ENCODE results near the gene UNC13B. TPM values are rescaled to one million over a fixed set of nuclear protein-coding genes. Genes with fewer than 3 reads are reported as not detected.

Gene UNC13B
- total and polyA plus RNA-seq, 9 of the 15 experiments (the other 6 are each of a cell fraction or from before 2014, with no cell fraction given), result 2.4 to 11.5 (median 8.6) TPM

DNA sequence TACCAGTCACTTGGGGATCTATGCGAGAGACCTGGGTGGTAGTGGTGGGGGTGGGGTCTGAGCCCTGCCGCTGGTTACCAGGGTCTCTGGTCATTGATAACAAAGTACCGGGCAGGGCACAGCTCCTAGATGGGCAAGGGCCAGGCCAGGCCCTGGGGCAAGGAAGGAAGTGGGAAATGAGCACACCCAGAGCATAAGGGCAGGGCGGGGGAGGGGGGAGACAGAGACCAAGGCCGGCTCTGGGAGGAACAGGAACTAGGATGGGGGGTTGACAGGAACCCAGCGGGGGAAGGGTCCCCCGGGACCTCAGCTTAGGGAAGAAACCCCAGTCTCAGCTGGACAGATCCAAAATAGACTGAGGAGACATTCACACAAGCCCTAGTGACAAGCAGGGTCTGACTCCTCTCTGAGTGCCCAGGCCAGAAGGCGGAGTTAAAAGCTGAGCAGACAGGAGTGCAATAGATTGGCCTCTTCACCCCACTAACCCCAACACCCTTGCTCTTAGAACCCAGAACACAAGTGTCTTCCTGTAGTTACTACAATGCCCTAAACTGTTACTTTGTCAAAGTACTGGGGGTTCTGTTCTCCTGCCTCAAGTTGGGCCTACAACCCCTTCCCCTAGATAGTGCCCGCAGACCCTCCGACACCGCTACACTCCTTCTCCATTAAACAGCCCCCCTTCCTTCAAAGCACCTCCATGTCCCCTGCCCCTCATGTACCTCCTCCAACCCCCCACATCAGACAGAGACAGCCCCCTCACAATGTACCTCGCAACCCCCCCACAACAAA is 46.8 kb upstream of the UNC13B start:
- peak in 2 of 4 experiments; percentile 14 to 59 for DNase-seq (ENCODE audit: extremely low read depth in 1 of 4, low spot score in 3 of 4)
- in situ Hi-C loops (cut with MboI), result loop anchor here (5.0 kb wide), 2 partner anchors 142 to 357 kb away; no protein-coding TSS in a partner anchor
- Histone ChIP-seq H3K4me3 (peak overlapping the region; percentile 58), H3K4me1 (replicated peaks in 1 of 2; ENCODE audit: control insufficient read depth in 2 of 2, insufficient read depth in 2 of 2, low read length in 2 of 2) (peaks cover 31 to 40% of the 10 kb centered on the region in 2 experiments), H4K20me1 (replicated peaks; ENCODE audit: control insufficient read depth, insufficient read depth, low read length) (peaks cover 4% of the 10 kb centered on the region), H3K4me2 (ENCODE audit: insufficient read depth, low read length) (peak overlapping the region; percentile 99), H3K36me3 (ENCODE audit: control insufficient read depth, insufficient read depth, low read length) (no peaks in the 10 kb centered on the region), H2AFZ (ENCODE audit: low read depth, low read length) (peak overlapping the region; percentile 73), H3K27ac (ENCODE audit: extremely low read depth, low read depth, low read length) (peak overlapping the region; percentile 65), H3K9ac (ENCODE audit: insufficient read depth in 1 of 2, low read depth in 2 of 2, low read length in 2 of 2) (peak overlapping the region; percentile 52 to 88), H3K9me1 (ENCODE audit: control insufficient read depth, insufficient read depth, low read length) (no peaks in the 10 kb centered on the region), H3K27me3 (ENCODE audit: control insufficient read depth in 2 of 2, insufficient read depth in 2 of 2, low read length in 2 of 2) (no peaks in the 10 kb centered on the region), H3K79me2 (ENCODE audit: control insufficient read depth, insufficient read depth, low read length) (peaks cover 40% of the 10 kb centered on the region), H3K9me3 (replicated peaks; ENCODE audit: control insufficient read depth, insufficient read depth, low read depth, low read length) (no peaks in the 10 kb centered on the region)
- ATAC-seq, result no peak
- POLR2A ChIA-PET, result interaction anchor here (0.8 to 1.3 kb wide), 3 partner anchors 12 to 544 kb away, joined by 3 to 5 read pairs (median 3); partner anchors contain the start of gene STOML2
- intact Hi-C loops (cut with micrococcal nuclease), result loop anchor here (2.0 to 5.0 kb wide), 3 partner anchors 18 to 47 kb away; partner anchors contain the start of genes PIGO, UNC13B and VCP
- peak; percentile 71 for FAIRE-seq
- 6% methylated on average over 5 of the region's 12 CpGs for WGBS (ENCODE audit: insufficient coverage, low coverage, missing lambda C conversion rate)
- BruUV-seq (replicated peaks), result TSS peak; percentile 69
- CTCF ChIA-PET (ENCODE audit: low intra/inter-chr PET ratio), result no interaction called here
- no peak for TF ChIP-seq RAD21 (CRISPR knock-in tag; conservative IDR thresholded peaks at IDR 0.05 in 1 of 2, IDR thresholded peaks at IDR 0.05 in 1 of 2)
- TF ChIP-seq AFF4 (CRISPR knock-in tag; IDR thresholded peaks at IDR 0.05), result no peak
- TF ChIP-seq TEAD4 (IDR thresholded peaks at IDR 0.05; ENCODE audit: low read length), result no peak
- no peak for TF ChIP-seq TEAD4 (CRISPR knock-in tag; IDR thresholded peaks at IDR 0.05; ENCODE audit: borderline replicate concordance)
- TF ChIP-seq ZNF445 (CRISPR knock-in tag; IDR thresholded peaks at IDR 0.05; ENCODE audit: low read depth), result no peak
- TF ChIP-seq, protein P1, sequence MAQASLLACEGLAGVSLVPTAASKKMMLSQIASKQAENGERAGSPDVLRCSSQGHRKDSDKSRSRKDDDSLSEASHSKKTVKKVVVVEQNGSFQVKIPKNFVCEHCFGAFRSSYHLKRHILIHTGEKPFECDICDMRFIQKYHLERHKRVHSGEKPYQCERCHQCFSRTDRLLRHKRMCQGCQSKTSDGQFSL (CRISPR knock-in tag; IDR thresholded peaks at IDR 0.05), result no peak
- TF ChIP-seq, protein P1 (tag; IDR thresholded peaks at IDR 0.05), result peak in 1 of 2 experiments; percentile 33; a peak in 1 of 4 replicates
- TF ChIP-seq, protein P2, sequence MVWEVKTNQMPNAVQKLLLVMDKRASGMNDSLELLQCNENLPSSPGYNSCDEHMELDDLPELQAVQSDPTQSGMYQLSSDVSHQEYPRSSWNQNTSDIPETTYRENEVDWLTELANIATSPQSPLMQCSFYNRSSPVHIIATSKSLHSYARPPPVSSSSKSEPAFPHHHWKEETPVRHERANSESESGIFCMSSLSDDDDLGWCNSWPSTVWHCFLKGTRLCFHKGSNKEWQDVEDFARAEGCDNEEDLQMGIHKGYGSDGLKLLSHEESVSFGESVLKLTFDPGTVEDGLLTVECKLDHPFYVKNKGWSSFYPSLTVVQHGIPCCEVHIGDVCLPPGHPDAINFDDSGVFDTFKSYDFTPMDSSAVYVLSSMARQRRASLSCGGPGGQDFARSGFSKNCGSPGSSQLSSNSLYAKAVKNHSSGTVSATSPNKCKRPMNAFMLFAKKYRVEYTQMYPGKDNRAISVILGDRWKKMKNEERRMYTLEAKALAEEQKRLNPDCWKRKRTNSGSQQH (CRISPR knock-in tag; IDR thresholded peaks at IDR 0.05), result no peak
- TF ChIP-seq PCBP2 (IDR thresholded peaks at IDR 0.05; ENCODE audit: low read depth, low read length, poor library complexity, severe bottlenecking), result no peak
- TF ChIP-seq L3MBTL2 (IDR thresholded peaks at IDR 0.05), result no peak
- 0 out of 2 replicates have a peak, but pooled peaks have one; percentile 15 for TF ChIP-seq MYC (IDR thresholded peaks at IDR 0.05; ENCODE audit: low read depth, low read length)
- TF ChIP-seq MYC (CRISPR knock-in tag; IDR thresholded peaks at IDR 0.05; ENCODE audit: borderline replicate concordance, low read depth), result no peak
- peak; percentile 63; the same call in 1 of the 2 replicates for TF ChIP-seq SPI1 (IDR thresholded peaks at IDR 0.05; ENCODE audit: borderline replicate concordance, low read depth, low read length)
